Measurements from ENCODE around the gene YDJC.
"Not testable (repeated sequence)": the region's sequence is repeated elsewhere in the genome, so short reads cannot be mapped to it uniquely, and the experiment has no call there.

YDJC gene

GRCh38 chr22:21651521-21652009 lies 21.7 kb upstream of the YDJC start:
- peak; percentile 24 for DNase-seq

- DNase-seq: no peak
Measured at GRCh38 chr22:21650823-21651520, 21.1 kb upstream of the YDJC start.

GRCh38 chr22:21650280-21650679 lies 20.5 kb upstream of the YDJC start:
- no peak for DNase-seq

- DNase-seq: peak; percentile 64
Measured at GRCh38 chr22:21646608-21647590, 17.1 kb upstream of the YDJC start.

- not testable (repeated sequence) for DNase-seq
Measured at GRCh38 chr22:21645513-21645912, 15.7 kb upstream of the YDJC start.

- no peak for DNase-seq
Measured at GRCh38 chr22:21643533-21644357, 13.9 kb upstream of the YDJC start.

GRCh38 chr22:21642584-21643448 lies 13.0 kb upstream of the YDJC start:
- peak; percentile 55 for DNase-seq

GRCh38 chr22:21641789-21642583 lies 12.2 kb upstream of the YDJC start, which contains the start of gene SDF2L1:
SDF2L1 (plus strand) TSS chr22:21642302; CDS start chr22:21642337, 35 bp downstream.
- DNase-seq: peak; percentile 97

- DNase-seq: no peak
Measured at GRCh38 chr22:21641417-21641788, 11.6 kb upstream of the YDJC start.

GRCh38 chr22:21640810-21641209 lies 11.0 kb upstream of the YDJC start:
- DNase-seq: no peak

GRCh38 chr22:21639359-21639758 lies 9.5 kb upstream of the YDJC start:
- DNase-seq: no peak

- not testable (repeated sequence) for DNase-seq
Measured at GRCh38 chr22:21637450-21637849, 7.6 kb upstream of the YDJC start.

- DNase-seq: no peak
Measured at GRCh38 chr22:21636629-21637218, 6.9 kb upstream of the YDJC start.

GRCh38 chr22:21635771-21636510 lies 6.1 kb upstream of the YDJC start:
- no peak for DNase-seq

GRCh38 chr22:21634844-21635243 lies 5.0 kb upstream of the YDJC start:
- DNase-seq: no peak

- no peak for DNase-seq
Measured at GRCh38 chr22:21634081-21634480, 4.3 kb upstream of the YDJC start.

GRCh38 chr22:21633481-21633880 lies 3.7 kb upstream of the YDJC start:
- DNase-seq: no peak

GRCh38 chr22:21632931-21633330 lies 3.1 kb upstream of the YDJC start:
- no peak for DNase-seq

- peak; percentile 43 for DNase-seq
Measured at GRCh38 chr22:21632237-21632895, 2.5 kb upstream of the YDJC start, which contains the start of gene CCDC116. CCDC116 (plus strand) TSS chr22:21632760; CDS start chr22:21633182, 422 bp downstream.

All from stimulated activated CD4-positive, alpha-beta T cell treated with anti-CD3 and anti-CD28 coated beads, Interleukin-12 subunit alpha, Interleukin-12 subunit beta, amount 100 ng/mL, for 4 hours (primary cell).